HepG2 (cell line): ENCODE results near the gene ZNF23. TPM values are rescaled to one million over a fixed set of nuclear protein-coding genes. Genes with fewer than 3 reads are reported as not detected.

Experiments used
- BCL6 ChIP-seq: IDR thresholded peaks from 2 replicates; pipeline ENCODE4 v1.6.1; 2016; ENCODE audit warnings: missing genetic modification reagents, missing compliant biosample characterization
- PRDM15 ChIP-seq: sonication (generic); formaldehyde crosslinking; IDR thresholded peaks from 2 replicates; pipeline ENCODE4 v1.4.0; 2020; ENCODE audit warnings: missing genetic modification reagents
- PREB ChIP-seq: sonication (generic); formaldehyde crosslinking; IDR thresholded peaks from 2 replicates; pipeline ENCODE4 v1.4.0; 2020; ENCODE audit warnings: missing genetic modification reagents
- SMAD3 ChIP-seq: sonication (generic); formaldehyde crosslinking; IDR thresholded peaks from 2 replicates; pipeline ENCODE4 v1.4.0; 2020; ENCODE audit warnings: missing genetic modification reagents
- SP5 ChIP-seq: IDR thresholded peaks from 2 replicates; pipeline ENCODE4 v1.6.1; 2016; ENCODE audit warnings: low read depth, borderline replicate concordance
- TBL1XR1 ChIP-seq: fragments of 150-350 bp; IDR thresholded peaks from 2 replicates; pipeline ENCODE4 v1.6.1; 2014; ENCODE audit warnings: borderline replicate concordance, low read length; ENCODE audit not compliant: partially characterized antibody
- TRIM22 ChIP-seq: fragments of 450-650 bp; IDR thresholded peaks from 2 replicates; pipeline ENCODE4 v1.6.1; 2017
- ZNF205 ChIP-seq: IDR thresholded peaks from 2 replicates; pipeline ENCODE4 v1.6.1; 2018; ENCODE audit warnings: missing biosample characterization, missing genetic modification reagents
- ZNF556 ChIP-seq: sonication (generic); formaldehyde crosslinking; IDR thresholded peaks from 2 replicates; pipeline ENCODE4 v1.4.0; 2020; ENCODE audit warnings: mild to moderate bottlenecking, missing genetic modification reagents, borderline replicate concordance
- ZNF570 ChIP-seq: sonication (generic); formaldehyde crosslinking; IDR thresholded peaks from 2 replicates; pipeline ENCODE4 v1.4.0; 2020; ENCODE audit warnings: mild to moderate bottlenecking, missing genetic modification reagents, borderline replicate concordance
- ZNF713 ChIP-seq: sonication (generic); formaldehyde crosslinking; IDR thresholded peaks from 2 replicates; pipeline ENCODE4 v1.4.0; 2020; ENCODE audit warnings: mild to moderate bottlenecking, missing genetic modification reagents
- ZNF737 ChIP-seq: sonication (generic); formaldehyde crosslinking; IDR thresholded peaks from 2 replicates; pipeline ENCODE4 v1.5.0; 2020; ENCODE audit warnings: missing genetic modification reagents, mild to moderate bottlenecking, borderline replicate concordance
- ZNF776 ChIP-seq: sonication (generic); formaldehyde crosslinking; IDR thresholded peaks from 2 replicates; pipeline ENCODE4 v1.4.0; 2020; ENCODE audit warnings: mild to moderate bottlenecking, missing genetic modification reagents
- ZNF841 ChIP-seq: sonication (generic); formaldehyde crosslinking; IDR thresholded peaks from 2 replicates; pipeline ENCODE4 v1.8.1; 2023; ENCODE audit warnings: missing genetic modification reagents, borderline replicate concordance
- polyA plus RNA-seq, 8 experiments: library from polyadenylated mRNA; depleted of rRNA in 3 of 8; stranded (reverse) in 7 of 8; unstranded in 1 of 8; fragments of >200 nt; fragmentation: Illumina TruSeq in 4 of 8; extraction: Trizol in 4 of 8; gene quantifications; 2 replicates each; pipeline versions ENCODE4 v1.2.1 to v1.2.3, GENCODE V29; 2011 to 2016; ENCODE audit warnings: low read depth in 4 of 8, missing spikeins in 1 of 8, mixed read lengths in 1 of 8; ENCODE audit not compliant: insufficient read depth in 1 of 8
- total RNA-seq, 5 experiments: library from RNA; depleted of rRNA; stranded (reverse); fragments of >200 nt; fragmentation: Illumina TruSeq; extraction: Trizol; gene quantifications; 2 replicates each; pipeline ENCODE4 v1.2.3, GENCODE V29; 2016; ENCODE audit warnings: low read depth in 1 of 5
- TF ChIP-seq, protein P1 (sequence below): sonication (generic); formaldehyde crosslinking; IDR thresholded peaks from 2 replicates; pipeline ENCODE4 v1.4.0; 2020; ENCODE audit warnings: missing genetic modification reagents
- TF ChIP-seq, protein P2 (sequence below), 2 experiments: sonication (generic) in 1 of 2; formaldehyde crosslinking in 1 of 2; IDR thresholded peaks; 2 replicates each; pipeline versions ENCODE4 v1.6.1 to v1.9.0; 2014 to 2022; ENCODE audit warnings: antibody characterized with exemption in 1 of 2, borderline replicate concordance in 1 of 2, inconsistent platforms in 1 of 2, low read depth in 1 of 2, missing genetic modification reagents in 1 of 2

The ZNF23 gene
- total and polyA plus RNA-seq, 2 of the 13 experiments (the other 11 are each of a cell fraction or from before 2014, with no cell fraction given) = 8.6 to 12.2 TPM

DNA sequence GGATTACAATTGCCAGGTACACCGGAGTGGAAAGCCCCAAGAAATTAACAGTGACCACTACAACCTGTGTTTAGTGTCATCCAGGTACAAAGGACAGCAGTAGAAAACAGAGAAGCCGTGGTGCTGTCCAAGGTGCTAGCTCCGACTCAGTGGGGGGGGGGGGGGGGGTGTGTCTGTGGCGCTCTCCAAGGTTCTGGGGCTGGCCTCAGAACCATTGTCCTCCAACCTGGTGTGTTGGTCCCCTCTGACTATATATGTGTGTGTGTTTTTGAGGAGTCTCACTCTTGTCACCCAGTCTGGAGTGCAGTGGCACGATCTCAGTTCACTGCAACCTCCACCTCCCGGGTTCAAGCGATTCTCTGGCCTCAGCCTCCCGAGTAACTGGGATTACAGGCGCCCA is 5.8 kb upstream of the ZNF23 start (continued):
- TF ChIP-seq, protein P1, sequence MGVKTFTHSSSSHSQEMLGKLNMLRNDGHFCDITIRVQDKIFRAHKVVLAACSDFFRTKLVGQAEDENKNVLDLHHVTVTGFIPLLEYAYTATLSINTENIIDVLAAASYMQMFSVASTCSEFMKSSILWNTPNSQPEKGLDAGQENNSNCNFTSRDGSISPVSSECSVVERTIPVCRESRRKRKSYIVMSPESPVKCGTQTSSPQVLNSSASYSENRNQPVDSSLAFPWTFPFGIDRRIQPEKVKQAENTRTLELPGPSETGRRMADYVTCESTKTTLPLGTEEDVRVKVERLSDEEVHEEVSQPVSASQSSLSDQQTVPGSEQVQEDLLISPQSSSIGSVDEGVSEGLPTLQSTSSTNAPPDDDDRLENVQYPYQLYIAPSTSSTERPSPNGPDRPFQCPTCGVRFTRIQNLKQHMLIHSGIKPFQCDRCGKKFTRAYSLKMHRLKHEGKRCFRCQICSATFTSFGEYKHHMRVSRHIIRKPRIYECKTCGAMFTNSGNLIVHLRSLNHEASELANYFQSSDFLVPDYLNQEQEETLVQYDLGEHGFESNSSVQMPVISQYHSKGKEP = peak; percentile 99
- TF ChIP-seq ZNF556 = peak; percentile 87
- TF ChIP-seq ZNF570 (CRISPR knock-in tag) = peak; percentile 97
- peak; percentile 92 for TF ChIP-seq ZNF205 (CRISPR knock-in tag)
- TF ChIP-seq ZNF737 (CRISPR knock-in tag) = no peak
- peak; percentile 97 for TF ChIP-seq SMAD3 (CRISPR knock-in tag)
- no peak for TF ChIP-seq SP5
- TF ChIP-seq ZNF841 = peak; percentile 93
- TF ChIP-seq ZNF713 (CRISPR knock-in tag) = no peak
- TF ChIP-seq, protein P2, sequence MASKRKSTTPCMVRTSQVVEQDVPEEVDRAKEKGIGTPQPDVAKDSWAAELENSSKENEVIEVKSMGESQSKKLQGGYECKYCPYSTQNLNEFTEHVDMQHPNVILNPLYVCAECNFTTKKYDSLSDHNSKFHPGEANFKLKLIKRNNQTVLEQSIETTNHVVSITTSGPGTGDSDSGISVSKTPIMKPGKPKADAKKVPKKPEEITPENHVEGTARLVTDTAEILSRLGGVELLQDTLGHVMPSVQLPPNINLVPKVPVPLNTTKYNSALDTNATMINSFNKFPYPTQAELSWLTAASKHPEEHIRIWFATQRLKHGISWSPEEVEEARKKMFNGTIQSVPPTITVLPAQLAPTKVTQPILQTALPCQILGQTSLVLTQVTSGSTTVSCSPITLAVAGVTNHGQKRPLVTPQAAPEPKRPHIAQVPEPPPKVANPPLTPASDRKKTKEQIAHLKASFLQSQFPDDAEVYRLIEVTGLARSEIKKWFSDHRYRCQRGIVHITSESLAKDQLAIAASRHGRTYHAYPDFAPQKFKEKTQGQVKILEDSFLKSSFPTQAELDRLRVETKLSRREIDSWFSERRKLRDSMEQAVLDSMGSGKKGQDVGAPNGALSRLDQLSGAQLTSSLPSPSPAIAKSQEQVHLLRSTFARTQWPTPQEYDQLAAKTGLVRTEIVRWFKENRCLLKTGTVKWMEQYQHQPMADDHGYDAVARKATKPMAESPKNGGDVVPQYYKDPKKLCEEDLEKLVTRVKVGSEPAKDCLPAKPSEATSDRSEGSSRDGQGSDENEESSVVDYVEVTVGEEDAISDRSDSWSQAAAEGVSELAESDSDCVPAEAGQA (IDR thresholded peaks at IDR 0.05; ENCODE audit: low read depth) = no peak
- TF ChIP-seq, protein P2 (CRISPR knock-in tag; IDR thresholded peaks at IDR 0.05; ENCODE audit: borderline replicate concordance) = peak; percentile 87; the same call in 1 of the 2 replicates
- TF ChIP-seq ZNF776 = no peak
- peak; percentile 64; the same call in 1 of the 2 replicates for TF ChIP-seq PRDM15 (CRISPR knock-in tag)
- TF ChIP-seq TBL1XR1 = no peak
- peak; percentile 58; the same call in 1 of the 2 replicates for TF ChIP-seq BCL6
- TF ChIP-seq PREB (CRISPR knock-in tag) = no peak
- no peak for TF ChIP-seq TRIM22
